HTR-8/SVneo (cell line): ENCODE measurements around the gene GDPD3.

Experiments used
- DNase-seq: peaks from one replicate; pipeline ENCODE4 v3.0.0; 2011; ENCODE audit warnings: low spot score, mixed read lengths; ENCODE audit not compliant: insufficient read length
- FAIRE-seq: peaks from 2 replicates; lab custom pipeline; 2011; peaks lifted over from hg19 to GRCh38; lab: Jason Lieb, UNC

Gene GDPD3

GRCh38 chr16:30083216-30084055 lies 29.9 kb downstream of the GDPD3 start:
- DNase-seq (no peak), FAIRE-seq (no peak)

- FAIRE-seq = no peak
- no peak for DNase-seq
These were observed 30.7 kb downstream of the GDPD3 start for GRCh38 chr16:30082545-30083090.

- no peak for FAIRE-seq
These were observed 33.9 kb downstream of the GDPD3 start for GRCh38 chr16:30079480-30079879.

GRCh38 chr16:30078744-30079143 lies 34.6 kb downstream of the GDPD3 start:
- FAIRE-seq = no peak
- no peak for DNase-seq

More at GRCh38 chr16:30079480-30079879, 33.9 kb downstream of the GDPD3 start:
- no peak for DNase-seq

GRCh38 chr16:30077656-30078055 lies 35.7 kb downstream of the GDPD3 start:
- FAIRE-seq (no peak), DNase-seq (no peak)

- no peak for FAIRE-seq
- DNase-seq = no peak
These were observed 37.0 kb downstream of the GDPD3 start for GRCh38 chr16:30076276-30076791.

GRCh38 chr16:30075503-30076275 lies 37.6 kb downstream of the GDPD3 start, which contains the start of gene PPP4C:
PPP4C (plus strand) TSS chr16:30075994; CDS start chr16:30076378, 384 bp downstream.
- FAIRE-seq = peak; percentile 31
- peak; percentile 98 for DNase-seq

- FAIRE-seq = no peak
- no peak for DNase-seq
These were observed 42.8 kb downstream of the GDPD3 start for GRCh38 chr16:30070490-30070889.

- FAIRE-seq (no peak), DNase-seq (no peak)
These were observed 43.5 kb downstream of the GDPD3 start for GRCh38 chr16:30069611-30070462.

- no peak for FAIRE-seq
- no peak for DNase-seq
These were observed 44.4 kb downstream of the GDPD3 start for GRCh38 chr16:30068750-30069610.

GRCh38 chr16:30068333-30068732 lies 45.0 kb downstream of the GDPD3 start:
- no peak for FAIRE-seq
- no peak for DNase-seq

- DNase-seq = no peak
- no peak for FAIRE-seq
These were observed 45.8 kb downstream of the GDPD3 start for GRCh38 chr16:30067584-30067916.

GRCh38 chr16:30066761-30067583 lies 46.4 kb downstream of the GDPD3 start:
- DNase-seq (no peak), FAIRE-seq (no peak)

GRCh38 chr16:30065943-30066760 lies 47.2 kb downstream of the GDPD3 start:
- DNase-seq (no peak), FAIRE-seq (no peak)

- FAIRE-seq (no peak), DNase-seq (peak; percentile 91)
These were observed 48.0 kb downstream of the GDPD3 start, which contains the start of gene ALDOA for GRCh38 chr16:30065102-30065942. ALDOA (plus strand) TSS chr16:30065760; CDS start chr16:30066898, 1,138 bp downstream.

- no peak for FAIRE-seq
- no peak for DNase-seq
These were observed 48.6 kb downstream of the GDPD3 start for GRCh38 chr16:30064729-30065101.
